ENCODE results near the gene RPRD1A.

DNA sequence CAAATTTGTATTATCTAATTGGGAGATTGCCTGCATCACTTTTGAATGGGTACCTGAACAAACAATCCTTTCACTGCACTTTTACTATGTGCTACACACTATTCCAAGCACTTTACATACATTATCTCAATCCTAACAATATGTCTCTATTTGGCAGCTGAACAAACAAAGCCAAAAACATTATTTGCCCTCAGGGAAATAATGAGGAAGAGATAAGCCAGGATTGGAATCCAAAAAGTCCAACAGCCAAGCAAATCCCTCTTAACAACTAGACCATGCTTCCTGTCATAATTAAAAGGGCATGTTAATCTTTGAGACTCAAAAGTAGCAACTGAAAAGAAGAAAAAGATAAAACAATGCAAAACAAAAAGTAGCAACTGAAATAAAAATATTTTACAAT, 32.1 kb downstream of the RPRD1A start:
- no peak for TF ChIP-seq SIN3A (IDR thresholded peaks at IDR 0.05; ENCODE audit: borderline replicate concordance, insufficient read depth, low read length)
- TF ChIP-seq, protein P1, sequence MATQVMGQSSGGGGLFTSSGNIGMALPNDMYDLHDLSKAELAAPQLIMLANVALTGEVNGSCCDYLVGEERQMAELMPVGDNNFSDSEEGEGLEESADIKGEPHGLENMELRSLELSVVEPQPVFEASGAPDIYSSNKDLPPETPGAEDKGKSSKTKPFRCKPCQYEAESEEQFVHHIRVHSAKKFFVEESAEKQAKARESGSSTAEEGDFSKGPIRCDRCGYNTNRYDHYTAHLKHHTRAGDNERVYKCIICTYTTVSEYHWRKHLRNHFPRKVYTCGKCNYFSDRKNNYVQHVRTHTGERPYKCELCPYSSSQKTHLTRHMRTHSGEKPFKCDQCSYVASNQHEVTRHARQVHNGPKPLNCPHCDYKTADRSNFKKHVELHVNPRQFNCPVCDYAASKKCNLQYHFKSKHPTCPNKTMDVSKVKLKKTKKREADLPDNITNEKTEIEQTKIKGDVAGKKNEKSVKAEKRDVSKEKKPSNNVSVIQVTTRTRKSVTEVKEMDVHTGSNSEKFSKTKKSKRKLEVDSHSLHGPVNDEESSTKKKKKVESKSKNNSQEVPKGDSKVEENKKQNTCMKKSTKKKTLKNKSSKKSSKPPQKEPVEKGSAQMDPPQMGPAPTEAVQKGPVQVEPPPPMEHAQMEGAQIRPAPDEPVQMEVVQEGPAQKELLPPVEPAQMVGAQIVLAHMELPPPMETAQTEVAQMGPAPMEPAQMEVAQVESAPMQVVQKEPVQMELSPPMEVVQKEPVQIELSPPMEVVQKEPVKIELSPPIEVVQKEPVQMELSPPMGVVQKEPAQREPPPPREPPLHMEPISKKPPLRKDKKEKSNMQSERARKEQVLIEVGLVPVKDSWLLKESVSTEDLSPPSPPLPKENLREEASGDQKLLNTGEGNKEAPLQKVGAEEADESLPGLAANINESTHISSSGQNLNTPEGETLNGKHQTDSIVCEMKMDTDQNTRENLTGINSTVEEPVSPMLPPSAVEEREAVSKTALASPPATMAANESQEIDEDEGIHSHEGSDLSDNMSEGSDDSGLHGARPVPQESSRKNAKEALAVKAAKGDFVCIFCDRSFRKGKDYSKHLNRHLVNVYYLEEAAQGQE (IDR thresholded peaks at IDR 0.05; ENCODE audit: insufficient read depth in 1 of 2, low read depth in 2 of 2, low read length in 2 of 2) = no peak
